K562 (cell line): ENCODE data around the gene SAMM50. TPM values are rescaled to one million over a fixed set of nuclear protein-coding genes. Genes with fewer than 3 reads are reported as not detected.

ENCODE experiments used
- ATAC-seq: fragments of 200-7000 bp; cut with Tn5 transposase; 3 replicates; pipeline ENCODE4 v1.9.1; 2020; ENCODE audit warnings: moderate library complexity
- BruUV-seq: library from RNA; stranded (reverse); fragments of 400-500 nt; replicated peaks from 2 replicates; lab custom pipeline; 2021; lab: Mats Ljungman, UMichigan
- CTCF ChIA-PET: fragments of 300-600 bp; formaldehyde crosslinking; extraction: SDS; loops from one replicate; lab custom pipeline; 2021; ENCODE audit warnings: low intra/inter-chr PET ratio; lab: Yijun Ruan, JAX
- POLR2A ChIA-PET: fragments of 300-600, 350-650 bp; sonication (Branson Sonifier 250); formaldehyde crosslinking; extraction: SDS; loops from one replicate; lab custom pipeline; 2021; ENCODE audit warnings: antibody characterized with exemption, inconsistent platforms; lab: Yijun Ruan, JAX
- DNase-seq, 4 experiments: peaks; one replicate each; pipeline versions ENCODE4 v3.0.0 to v3.0.0-alpha.2; 2011 to 2018; ENCODE audit warnings: low spot score in 3 of 4, mixed read lengths in 3 of 4; ENCODE audit errors: extremely low read depth in 1 of 4
- FAIRE-seq: peaks from 2 replicates; lab custom pipeline; 2011; peaks lifted over from hg19 to GRCh38; lab: Jason Lieb, UNC
- H2AFZ ChIP-seq: 2 replicates; pipeline ENCODE4 v1.6.0; 2011; ENCODE audit warnings: low read depth, low read length, control low read depth, inconsistent platforms
- H3K27ac ChIP-seq: fragments of 200-600 bp; 3 replicates; pipeline ENCODE4 v1.8.0; 2011; ENCODE audit warnings: low read depth, mild to moderate bottlenecking, control low read depth, inconsistent platforms, low read length, moderate library complexity, mixed read lengths; ENCODE audit errors: extremely low read depth
- H3K27me3 ChIP-seq, 2 experiments: fragments of 300-600 bp in 1 of 2; 2 replicates in 1 of 2; 3 replicates in 1 of 2; pipeline versions ENCODE4 v1.6.0 to v1.8.0; 2011; ENCODE audit warnings: inconsistent platforms in 2 of 2, low read length in 2 of 2, mild to moderate bottlenecking in 1 of 2, mixed read lengths in 1 of 2, moderate library complexity in 1 of 2; ENCODE audit not compliant: control insufficient read depth in 2 of 2, insufficient read depth in 2 of 2
- H3K36me3 ChIP-seq: fragments of 300-600 bp; 3 replicates; pipeline ENCODE4 v1.8.0; 2011; ENCODE audit warnings: mild to moderate bottlenecking, low read length, inconsistent platforms; ENCODE audit not compliant: control insufficient read depth, insufficient read depth
- H3K4me1 ChIP-seq, 2 experiments: fragments of 200-600 bp in 1 of 2; replicated peaks in 1 of 2; 2 replicates in 1 of 2; 3 replicates in 1 of 2; pipeline versions ENCODE4 v1.5.1 to v1.8.0; 2011; ENCODE audit warnings: inconsistent platforms in 2 of 2, low read length in 2 of 2, mild to moderate bottlenecking in 1 of 2, mixed read lengths in 1 of 2, moderate library complexity in 1 of 2; ENCODE audit not compliant: control insufficient read depth in 2 of 2, insufficient read depth in 2 of 2
- H3K4me2 ChIP-seq: 2 replicates; pipeline ENCODE4 v1.6.1; 2011; ENCODE audit warnings: low read length, control low read depth, inconsistent platforms, mixed read lengths; ENCODE audit not compliant: insufficient read depth
- H3K4me3 ChIP-seq: fragments of 200-600 bp; sonication (generic), shearing (Covaris generic); 2 replicates; pipeline ENCODE4 v1.5.1; 2016; ENCODE audit warnings: control low read depth, inconsistent platforms
- H3K79me2 ChIP-seq: fragments of 200-600 bp; 3 replicates; pipeline ENCODE4 v1.8.0; 2011; ENCODE audit warnings: low read length, inconsistent platforms; ENCODE audit not compliant: control insufficient read depth, insufficient read depth
- H3K9ac ChIP-seq, 2 experiments: 2 replicates each; pipeline versions ENCODE4 v1.6.0 to v1.6.1; 2011; ENCODE audit warnings: low read depth in 2 of 2, low read length in 2 of 2, control low read depth in 1 of 2, inconsistent platforms in 1 of 2, mild to moderate bottlenecking in 1 of 2, mixed read lengths in 1 of 2; ENCODE audit not compliant: insufficient read depth in 1 of 2
- H3K9me1 ChIP-seq: one replicate; pipeline ENCODE4 v1.6.0; 2011; ENCODE audit warnings: inconsistent platforms, mild to moderate bottlenecking, low read length, moderate library complexity; ENCODE audit not compliant: control insufficient read depth, insufficient read depth
- H3K9me3 ChIP-seq: replicated peaks from 2 replicates; pipeline ENCODE4 v1.5.1; 2011; ENCODE audit warnings: low read depth, low read length, inconsistent platforms; ENCODE audit not compliant: control insufficient read depth, insufficient read depth
- H4K20me1 ChIP-seq: replicated peaks from 2 replicates; pipeline ENCODE4 v1.6.1; 2011; ENCODE audit warnings: low read length, inconsistent platforms, mixed read lengths; ENCODE audit not compliant: control insufficient read depth, insufficient read depth
- ATF3 ChIP-seq, 2 experiments: fragments of 450-650 bp in 1 of 2; sonication (generic) in 1 of 2; formaldehyde crosslinking in 1 of 2; IDR thresholded peaks in 1 of 2; conservative IDR thresholded peaks in 1 of 2; 2 replicates each; pipeline versions ENCODE4 v1.6.1 to v1.8.1; 2016 to 2023; ENCODE audit warnings: mild to moderate bottlenecking in 2 of 2, moderate library complexity in 2 of 2, inconsistent platforms in 1 of 2, missing genetic modification reagents in 1 of 2
- CBFA2T3 ChIP-seq: fragments of 450-650 bp; IDR thresholded peaks from 2 replicates; pipeline ENCODE4 v1.6.1; 2017
- FOSL1 ChIP-seq: fragments of 200-800 bp; sonication (Bioruptor generic); conservative IDR thresholded peaks from 2 replicates; pipeline ENCODE4 v1.6.1; 2016; ENCODE audit warnings: missing genetic modification characterization, missing compliant biosample characterization
- HMG20B ChIP-seq: fragments of 250-450 bp; sonication (Bioruptor Pico); IDR thresholded peaks from 2 replicates; pipeline ENCODE4 v1.5.0; 2021; ENCODE audit warnings: mild to moderate bottlenecking
- JUND ChIP-seq, 2 experiments: IDR thresholded peaks; 2 replicates in 1 of 2; 3 replicates in 1 of 2; pipeline ENCODE4 v1.6.1; 2011; ENCODE audit warnings: borderline replicate concordance in 2 of 2, low read depth in 2 of 2, low read length in 2 of 2, improper control_type of control experiment in 1 of 2, missing biosample characterization in 1 of 2, missing genetic modification characterization in 1 of 2, missing genetic modification reagents in 1 of 2
- KDM1A ChIP-seq, 2 experiments: fragments of 450-650 bp; IDR thresholded peaks; 2 replicates each; pipeline ENCODE4 v1.6.1; 2016; ENCODE audit warnings: mild to moderate bottlenecking in 2 of 2
- NFIC ChIP-seq: fragments of 450-650 bp; IDR thresholded peaks from 2 replicates; pipeline ENCODE4 v1.6.1; 2017; ENCODE audit warnings: mild to moderate bottlenecking, inconsistent platforms
- NR2F6 ChIP-seq: fragments of 450-650 bp; formaldehyde crosslinking; IDR thresholded peaks from 2 replicates; pipeline ENCODE4 v1.4.0; 2020; ENCODE audit warnings: mild to moderate bottlenecking
- POLR2AphosphoS2 ChIP-seq: IDR thresholded peaks from 2 replicates; pipeline ENCODE4 v1.6.1; 2012; ENCODE audit warnings: low read length, improper control_type of control experiment
- SMAD4 ChIP-seq: fragments of 250-450 bp; sonication (Bioruptor Pico); conservative IDR thresholded peaks from 2 replicates; pipeline ENCODE4 v1.8.0; 2021; ENCODE audit warnings: inconsistent platforms, mild to moderate bottlenecking, moderate library complexity
- ZMIZ1 ChIP-seq, 2 experiments: fragments of 150-350 bp in 1 of 2; IDR thresholded peaks; 2 replicates each; pipeline ENCODE4 v1.6.1; 2012 to 2016; ENCODE audit warnings: low read depth in 2 of 2, low read length in 2 of 2, mild to moderate bottlenecking in 1 of 2, moderate library complexity in 1 of 2
- ZNF655 ChIP-seq: fragments of 250-450 bp; sonication (Bioruptor Pico); IDR thresholded peaks from 2 replicates; pipeline ENCODE4 v1.5.0; 2021
- ZNF695 ChIP-seq: fragments of 450-650 bp; formaldehyde crosslinking; IDR thresholded peaks from 2 replicates; pipeline ENCODE4 v1.4.0; 2020; ENCODE audit warnings: mild to moderate bottlenecking, moderate library complexity
- WGBS: fragments of 100-300 bp; shearing (Covaris generic); methylation state at CpG from one replicate; pipeline ENCODE4 v1.1.6; 2016; ENCODE audit warnings: low coverage, mixed read lengths; ENCODE audit not compliant: insufficient coverage; ENCODE audit errors: missing lambda C conversion rate; 5-methylcytosine and 5-hydroxymethylcytosine counted together
- in situ Hi-C: fragments of 300-500 bp; cut with MboI; formaldehyde crosslinking; loops from 4 replicates; pipeline ENCODE4 v1.15.0; 2018; ENCODE audit warnings: inconsistent platforms, mixed read lengths
- intact Hi-C: fragments of 100-400 bp; cut with micrococcal nuclease; formaldehyde crosslinking; loops from 2 replicates; pipeline ENCODE4 v1.14.2; 2022
- polyA plus RNA-seq, 8 experiments: library from polyadenylated mRNA; depleted of rRNA in 4 of 8; stranded (reverse) in 5 of 8; unstranded in 3 of 8; fragments of >200 nt; fragmentation: Nextera tagmentation in 2 of 8; fragmentation: Illumina TruSeq in 1 of 8; extraction: Ambion mirVana in 2 of 8; extraction: Trizol in 1 of 8; gene quantifications; 2 replicates each; pipeline versions ENCODE4 v1.2.1 to v1.2.3, GENCODE V29; 2011 to 2014; ENCODE audit warnings: inconsistent platforms in 1 of 8, missing spikeins in 1 of 8
- total RNA-seq, 7 experiments: library from RNA; depleted of rRNA in 6 of 7; stranded (reverse); fragments of >200 nt in 6 of 7; fragmentation: Illumina TruSeq in 2 of 7; extraction: Trizol in 2 of 7; gene quantifications; 2 replicates each; pipeline versions ENCODE4 v1.2.1 to v1.2.3, GENCODE V29; 2011 to 2021; ENCODE audit warnings: low replicate concordance in 1 of 7

SAMM50 gene
- total and polyA plus RNA-seq, 9 of the 15 experiments (the other 6 are each of a cell fraction or from before 2014, with no cell fraction given): 14.6 to 49.3 (median 38.1) TPM

GRCh38 chr22:43957871-43958270 lies 2.6 kb downstream of the SAMM50 start:
- DNase-seq: peak in 1 of 4 experiments; percentile 45
- ChIA-PET CTCF (no interaction called here), POLR2A (no interaction called here)
- Histone ChIP-seq H2AFZ (no peak overlapping the region), H3K9me3 (no peaks in the 10 kb centered on the region), H3K27ac (no peak overlapping the region), H3K4me3 (no peak overlapping the region), H3K9ac (no peak overlapping the region), H3K4me2 (no peak overlapping the region), H3K9me1 (peaks cover 4% of the 10 kb centered on the region), H3K79me2 (peaks cover 62% of the 10 kb centered on the region), H3K4me1 (peaks cover 9 to 11% of the 10 kb centered on the region in 2 experiments; a peak in 3 of 5 replicates), H3K27me3 (no peaks in the 10 kb centered on the region), H4K20me1 (no peaks in the 10 kb centered on the region), H3K36me3 (peaks cover under 1% of the 10 kb centered on the region; the same call in 1 of the 3 replicates)
- TF ChIP-seq SMAD4 (no peak), ATF3 (IDR thresholded peaks at IDR 0.05) (peak; percentile 81), ATF3 (CRISPR knock-in tag; conservative IDR thresholded peaks at IDR 0.05) (no peak), POLR2AphosphoS2 (no peak), ZMIZ1 (IDR thresholded peaks at IDR 0.05; ENCODE audit: low read depth in 2 of 2, low read length in 2 of 2) (no peak), JUND (IDR thresholded peaks at IDR 0.05; ENCODE audit: borderline replicate concordance, low read depth, low read length) (peak; percentile 74), JUND (tag; IDR thresholded peaks at IDR 0.05; ENCODE audit: borderline replicate concordance, low read depth, low read length) (peak; percentile 38; the same call in 1 of the 3 replicates), KDM1A (IDR thresholded peaks at IDR 0.05) (peak; percentile 66 to 69; a peak in 3 of 4 replicates), FOSL1 (peak; percentile 76), ZNF695 (no peak), ZNF655 (CRISPR knock-in tag) (no peak), HMG20B (no peak), NR2F6 (CRISPR knock-in tag) (no peak), NFIC (peak; percentile 89), CBFA2T3 (peak; percentile 7; the same call in 1 of the 2 replicates)
- intact Hi-C loops: no loop called here
- FAIRE-seq: peak; percentile 49
- 37% methylated on average over 11 of the region's 11 CpGs for WGBS
- in situ Hi-C loops: no loop called here
- no peak for ATAC-seq
- no TSS peak for BruUV-seq
